SK-N-SH treated with all-trans-retinoic acid at 6 μM for 48 hours (cell line): Measurements from ENCODE around the gene TALDO1.

Experiments used
- ATAC-seq: fragments of 200-7000 bp; cut with Tn5 transposase; 3 replicates; pipeline ENCODE4 v1.9.1; 2020; ENCODE audit warnings: mild to moderate bottlenecking, moderate library complexity
- ARNTL ChIP-seq: fragments of 450-650 bp; formaldehyde crosslinking; IDR thresholded peaks from 2 replicates; pipeline ENCODE4 v1.5.0; 2020; ENCODE audit warnings: low read depth, mild to moderate bottlenecking, moderate library complexity, borderline replicate concordance
- BACH2 ChIP-seq: fragments of 250-450 bp; sonication (Bioruptor Pico); IDR thresholded peaks from 2 replicates; pipeline ENCODE4 v1.9.0; 2021; ENCODE audit warnings: mild to moderate bottlenecking, borderline replicate concordance
- CREB5 ChIP-seq: fragments of 250-450 bp; sonication (Bioruptor Pico); IDR thresholded peaks from 2 replicates; pipeline ENCODE4 v1.5.1; 2020; ENCODE audit warnings: low read depth, mild to moderate bottlenecking, moderate library complexity
- CSDC2 ChIP-seq: fragments of 250-450 bp; sonication (Bioruptor Pico); IDR thresholded peaks from 2 replicates; pipeline ENCODE4 v1.5.0; 2020; ENCODE audit warnings: mild to moderate bottlenecking, moderate library complexity
- CSRNP3 ChIP-seq: fragments of 250-450 bp; sonication (Bioruptor Pico); IDR thresholded peaks from 2 replicates; pipeline ENCODE4 v1.5.1; 2021; ENCODE audit warnings: mild to moderate bottlenecking, moderate library complexity
- ESRRG ChIP-seq: fragments of 250-450 bp; sonication (Bioruptor Pico); IDR thresholded peaks from 2 replicates; pipeline ENCODE4 v1.6.1; 2021; ENCODE audit warnings: mild to moderate bottlenecking
- GLIS3 ChIP-seq: fragments of 250-450 bp; sonication (Bioruptor Pico); IDR thresholded peaks from 2 replicates; pipeline ENCODE4 v1.5.0; 2020; ENCODE audit warnings: mild to moderate bottlenecking, moderate library complexity
- ISL1 ChIP-seq: fragments of 250-450 bp; sonication (Bioruptor Pico); IDR thresholded peaks from 2 replicates; pipeline ENCODE4 v2.1.2; 2022; ENCODE audit warnings: mild to moderate bottlenecking, moderate library complexity
- OSR1 ChIP-seq: fragments of 250-450 bp; sonication (Bioruptor Pico); IDR thresholded peaks from 2 replicates; pipeline ENCODE4 v1.8.0; 2022; ENCODE audit warnings: moderate library complexity, mild to moderate bottlenecking, inconsistent platforms
- RARB ChIP-seq: fragments of 250-450 bp; sonication (Bioruptor Pico); IDR thresholded peaks from 2 replicates; pipeline ENCODE4 v1.8.0; 2021; ENCODE audit warnings: mild to moderate bottlenecking, moderate library complexity
- TCF4 ChIP-seq: fragments of 250-450 bp; sonication (Bioruptor Pico); IDR thresholded peaks from 2 replicates; pipeline ENCODE4 v1.8.0; 2021; ENCODE audit warnings: mild to moderate bottlenecking, moderate library complexity, borderline replicate concordance
- TOX ChIP-seq: fragments of 250-450 bp; sonication (Bioruptor Pico); IDR thresholded peaks from 2 replicates; pipeline ENCODE4 v1.8.0; 2021; ENCODE audit warnings: mild to moderate bottlenecking, moderate library complexity, borderline replicate concordance
- ZC3H10 ChIP-seq: fragments of 250-450 bp; sonication (Bioruptor Pico); IDR thresholded peaks from 2 replicates; pipeline ENCODE4 v1.5.1; 2021; ENCODE audit warnings: mild to moderate bottlenecking, moderate library complexity
- ZFP3 ChIP-seq: fragments of 250-450 bp; sonication (Bioruptor Pico); IDR thresholded peaks from 2 replicates; pipeline ENCODE4 v1.5.0; 2020; ENCODE audit warnings: mild to moderate bottlenecking, moderate library complexity
- ZFP30 ChIP-seq: fragments of 450-650 bp; formaldehyde crosslinking; IDR thresholded peaks from 2 replicates; pipeline ENCODE4 v1.5.0; 2022; ENCODE audit warnings: mild to moderate bottlenecking, moderate library complexity
- ZNF70 ChIP-seq: fragments of 450-650 bp; formaldehyde crosslinking; IDR thresholded peaks from 2 replicates; pipeline ENCODE4 v1.5.0; 2020; ENCODE audit warnings: mild to moderate bottlenecking, moderate library complexity
- ZNF8 ChIP-seq: fragments of 450-650 bp; formaldehyde crosslinking; IDR thresholded peaks from 2 replicates; pipeline ENCODE4 v1.5.0; 2020; ENCODE audit warnings: mild to moderate bottlenecking, moderate library complexity
- TF ChIP-seq, protein P1 (sequence below): fragments of 250-450 bp; sonication (Bioruptor Pico); IDR thresholded peaks from 2 replicates; pipeline ENCODE4 v1.8.0; 2020; ENCODE audit warnings: mild to moderate bottlenecking, moderate library complexity, borderline replicate concordance
- TF ChIP-seq, protein P2 (sequence below): fragments of 250-450 bp; sonication (Bioruptor Pico); IDR thresholded peaks from 2 replicates; pipeline ENCODE4 v1.8.0; 2021; ENCODE audit warnings: low read depth, mild to moderate bottlenecking, moderate library complexity, borderline replicate concordance

TALDO1 gene

DNA sequence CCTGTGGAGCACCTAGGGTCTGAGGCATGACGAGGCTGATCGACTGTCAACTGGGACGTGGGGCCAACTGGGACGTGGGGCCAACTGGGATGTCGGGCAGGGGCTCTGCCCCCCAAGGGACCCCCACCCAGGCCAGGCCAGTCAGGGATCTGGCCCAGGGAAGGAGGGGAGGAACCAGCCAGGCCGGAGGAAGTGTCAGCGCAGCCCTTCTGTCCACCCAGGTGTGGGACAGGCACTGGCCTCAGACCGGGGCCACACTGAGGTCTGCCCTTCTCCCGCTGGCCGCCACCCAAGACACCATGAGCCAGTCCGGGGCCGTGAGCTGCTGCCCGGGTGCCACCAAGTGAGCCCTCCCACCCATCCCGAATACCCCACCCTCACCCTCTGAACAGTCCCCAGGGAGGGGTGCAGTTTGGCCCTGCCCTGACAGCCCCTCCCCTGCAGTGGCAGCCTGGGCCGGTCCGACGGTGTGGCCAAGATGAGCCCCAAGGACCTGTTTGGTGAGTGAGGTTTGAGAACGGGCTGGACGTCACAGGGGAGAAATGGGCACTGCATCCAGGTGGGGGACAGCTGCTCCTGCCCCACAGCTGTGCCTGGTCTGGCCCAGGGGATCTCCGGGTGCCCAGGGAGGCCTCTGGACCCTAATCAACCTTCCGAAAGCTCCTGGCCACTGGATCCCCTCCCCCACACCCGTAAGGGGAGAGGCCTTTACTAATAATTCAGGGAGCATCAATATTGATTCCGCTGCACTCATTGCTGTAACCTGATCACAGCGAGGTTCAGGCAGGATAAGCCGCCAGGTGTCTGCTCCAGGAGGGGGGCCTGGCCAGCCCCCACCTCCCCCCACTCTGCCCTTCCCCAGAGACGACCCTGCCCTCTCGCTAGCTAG is 37.9 kb upstream of the TALDO1 start:
- TF ChIP-seq RARB (no peak), ZC3H10 (CRISPR knock-in tag) (no peak), TOX (CRISPR knock-in tag) (no peak), ZNF8 (CRISPR knock-in tag) (no peak), TCF4 (CRISPR knock-in tag) (no peak), OSR1 (CRISPR knock-in tag) (no peak), CREB5 (no peak), ZFP30 (CRISPR knock-in tag) (no peak), BACH2 (CRISPR knock-in tag) (no peak), ZNF70 (CRISPR knock-in tag) (no peak), ISL1 (CRISPR knock-in tag) (no peak), CSDC2 (no peak), ZFP3 (no peak), ESRRG (CRISPR knock-in tag) (no peak), CSRNP3 (no peak), GLIS3 (CRISPR knock-in tag) (no peak), ARNTL (no peak)
- TF ChIP-seq, protein P1, sequence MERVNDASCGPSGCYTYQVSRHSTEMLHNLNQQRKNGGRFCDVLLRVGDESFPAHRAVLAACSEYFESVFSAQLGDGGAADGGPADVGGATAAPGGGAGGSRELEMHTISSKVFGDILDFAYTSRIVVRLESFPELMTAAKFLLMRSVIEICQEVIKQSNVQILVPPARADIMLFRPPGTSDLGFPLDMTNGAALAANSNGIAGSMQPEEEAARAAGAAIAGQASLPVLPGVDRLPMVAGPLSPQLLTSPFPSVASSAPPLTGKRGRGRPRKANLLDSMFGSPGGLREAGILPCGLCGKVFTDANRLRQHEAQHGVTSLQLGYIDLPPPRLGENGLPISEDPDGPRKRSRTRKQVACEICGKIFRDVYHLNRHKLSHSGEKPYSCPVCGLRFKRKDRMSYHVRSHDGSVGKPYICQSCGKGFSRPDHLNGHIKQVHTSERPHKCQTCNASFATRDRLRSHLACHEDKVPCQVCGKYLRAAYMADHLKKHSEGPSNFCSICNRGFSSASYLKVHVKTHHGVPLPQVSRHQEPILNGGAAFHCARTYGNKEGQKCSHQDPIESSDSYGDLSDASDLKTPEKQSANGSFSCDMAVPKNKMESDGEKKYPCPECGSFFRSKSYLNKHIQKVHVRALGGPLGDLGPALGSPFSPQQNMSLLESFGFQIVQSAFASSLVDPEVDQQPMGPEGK (CRISPR knock-in tag), result no peak
- TF ChIP-seq, protein P2, sequence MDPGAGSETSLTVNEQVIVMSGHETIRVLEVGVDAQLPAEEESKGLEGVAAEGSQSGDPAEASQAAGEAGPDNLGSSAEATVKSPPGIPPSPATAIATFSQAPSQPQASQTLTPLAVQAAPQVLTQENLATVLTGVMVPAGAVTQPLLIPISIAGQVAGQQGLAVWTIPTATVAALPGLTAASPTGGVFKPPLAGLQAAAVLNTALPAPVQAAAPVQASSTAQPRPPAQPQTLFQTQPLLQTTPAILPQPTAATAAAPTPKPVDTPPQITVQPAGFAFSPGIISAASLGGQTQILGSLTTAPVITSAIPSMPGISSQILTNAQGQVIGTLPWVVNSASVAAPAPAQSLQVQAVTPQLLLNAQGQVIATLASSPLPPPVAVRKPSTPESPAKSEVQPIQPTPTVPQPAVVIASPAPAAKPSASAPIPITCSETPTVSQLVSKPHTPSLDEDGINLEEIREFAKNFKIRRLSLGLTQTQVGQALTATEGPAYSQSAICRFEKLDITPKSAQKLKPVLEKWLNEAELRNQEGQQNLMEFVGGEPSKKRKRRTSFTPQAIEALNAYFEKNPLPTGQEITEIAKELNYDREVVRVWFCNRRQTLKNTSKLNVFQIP (CRISPR knock-in tag), result no peak
- ATAC-seq, result no peak

DNA sequence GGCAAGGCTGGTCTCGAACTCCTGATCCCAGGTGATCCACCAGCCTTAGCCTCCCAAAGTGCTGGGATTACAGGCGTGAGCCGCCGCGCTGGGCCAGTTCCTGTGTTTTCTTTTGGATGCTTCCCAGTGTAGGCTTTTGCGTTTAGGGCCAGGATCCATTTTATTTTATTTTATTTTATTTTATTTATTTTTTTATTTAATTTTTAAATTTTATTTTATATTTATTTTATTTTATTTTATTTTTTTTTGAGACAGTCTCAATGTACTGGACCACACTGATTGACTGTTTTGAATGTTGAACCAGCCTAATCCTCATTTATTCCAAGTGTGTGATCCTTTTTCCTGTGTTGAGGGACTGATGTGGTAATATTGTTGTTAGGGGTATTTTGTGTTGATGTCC is 32.8 kb upstream of the TALDO1 start:
- no peak for TF ChIP-seq CSRNP3
- TF ChIP-seq ZFP30 (CRISPR knock-in tag), result no peak
- no peak for TF ChIP-seq TCF4 (CRISPR knock-in tag)
- no peak for TF ChIP-seq ZNF70 (CRISPR knock-in tag)
- TF ChIP-seq RARB, result no peak
- no peak for TF ChIP-seq CSDC2
- TF ChIP-seq CREB5, result no peak
- TF ChIP-seq, all 23 proteins: peak for 0

DNA sequence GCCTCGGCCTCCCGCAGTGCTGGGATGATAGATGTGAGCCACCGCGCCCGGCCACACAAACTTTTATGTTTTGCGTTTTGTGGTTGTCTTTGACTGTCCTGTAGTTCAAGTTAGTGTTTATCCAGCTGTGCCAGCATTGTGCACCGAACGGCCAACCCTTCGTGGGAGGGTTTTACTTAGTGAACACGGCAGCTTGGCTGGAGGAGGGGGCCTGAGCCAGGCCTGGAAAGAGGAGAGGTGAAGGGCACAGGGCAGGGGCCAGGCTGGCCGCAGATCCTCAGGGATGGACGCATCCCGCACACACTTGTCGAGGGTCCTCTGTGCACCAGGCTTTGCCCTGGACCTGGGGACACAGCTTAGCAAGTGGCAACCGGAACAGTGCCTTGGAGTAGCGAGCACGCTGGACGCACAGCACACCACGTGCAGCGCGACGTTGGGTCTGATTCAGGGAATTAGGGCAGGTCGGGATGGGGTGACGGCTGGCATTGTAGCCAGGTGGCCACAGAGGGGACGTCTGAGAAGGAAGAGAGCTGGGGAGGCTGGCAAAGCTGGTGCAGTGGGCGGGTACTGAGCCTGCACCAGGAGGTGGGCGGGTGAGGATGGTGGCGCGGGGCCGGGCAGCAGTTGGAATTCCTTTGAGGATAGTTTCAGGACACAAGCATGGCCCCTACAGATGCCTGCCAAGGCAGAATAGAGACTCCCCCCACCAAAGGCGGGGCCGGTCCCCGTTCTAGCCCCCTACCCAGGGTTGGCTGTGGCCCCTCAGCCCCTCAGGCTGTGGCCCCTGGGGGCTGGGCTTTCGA is 27.8 kb upstream of the TALDO1 start:
- TF ChIP-seq CSRNP3, result no peak
- TF ChIP-seq BACH2 (CRISPR knock-in tag), result no peak
- no peak for TF ChIP-seq ARNTL
- no peak for TF ChIP-seq TOX (CRISPR knock-in tag)
- no peak for TF ChIP-seq ZNF70 (CRISPR knock-in tag)
- TF ChIP-seq, protein P2 (CRISPR knock-in tag), result no peak
- no peak; the same call in 2 of the 3 replicates for ATAC-seq

More for the DNA sequence above, 32.8 kb upstream of the TALDO1 start:
- ATAC-seq, result no peak
